GM12878 (cell line): Measurements from ENCODE around the gene ANXA4. TPM values are rescaled to one million over a fixed set of nuclear protein-coding genes. Genes with fewer than 3 reads are reported as not detected.
A peak's percentile ranks its signal among the peaks of the same experiment; 100 is the strongest.
"Not testable (repeated sequence)": the region's sequence is repeated elsewhere in the genome, so short reads cannot be mapped to it uniquely, and the experiment has no call there.

Experiments used
- ATAC-seq: fragments of 200-7000 bp; cut with Tn5 transposase; 3 replicates; pipeline ENCODE4 v1.9.1; 2020; ENCODE audit warnings: mild to moderate bottlenecking, moderate library complexity
- BruUV-seq: library from RNA; stranded (reverse); fragments of 400-500 nt; replicated peaks from 2 replicates; lab custom pipeline; 2021; lab: Mats Ljungman, UMichigan
- CTCF ChIA-PET: fragments of 300-600 bp; sonication (Branson Sonifier 250); formaldehyde crosslinking; extraction: SDS; loops from one replicate; lab custom pipeline; 2021; ENCODE audit warnings: inconsistent platforms; lab: Yijun Ruan, JAX
- POLR2A ChIA-PET: fragments of 350-600 bp; formaldehyde crosslinking; extraction: SDS; loops from one replicate; lab custom pipeline; 2021; ENCODE audit warnings: inconsistent platforms; lab: Charles Lee
- RAD21 ChIA-PET: fragments of 300-600 bp; sonication (Branson Sonifier 250); formaldehyde crosslinking; loops from one replicate; lab custom pipeline; 2023; ENCODE audit warnings: antibody characterized with exemption; ENCODE audit not compliant: unreplicated experiment; lab: Charles Lee
- SMC1A ChIA-PET: fragments of 300-600 bp; sonication (Branson Sonifier 250); formaldehyde crosslinking; loops from one replicate; lab custom pipeline; 2023; ENCODE audit not compliant: unreplicated experiment, uncharacterized antibody; lab: Charles Lee
- DNase-seq: peaks from one replicate; pipeline ENCODE4 v3.0.0-alpha.2; 2011; ENCODE audit warnings: low read depth, low spot score
- FAIRE-seq: peaks from 3 replicates; lab custom pipeline; 2011; peaks lifted over from hg19 to GRCh38; lab: Jason Lieb, UNC
- H2AFZ ChIP-seq: 2 replicates; pipeline ENCODE4 v1.6.0; 2011; ENCODE audit warnings: low read depth, low read length, control low read depth; ENCODE audit not compliant: control insufficient read depth
- H3K27ac ChIP-seq: 2 replicates; pipeline ENCODE4 v1.5.1; 2011; ENCODE audit warnings: control low read depth; ENCODE audit not compliant: control insufficient read depth, insufficient read depth
- H3K27me3 ChIP-seq, 2 experiments: replicated peaks in 1 of 2; 2 replicates each; pipeline versions ENCODE4 v1.6.0 to v1.6.1; 2011; ENCODE audit warnings: low read length in 1 of 2; ENCODE audit not compliant: control insufficient read depth in 2 of 2, insufficient read depth in 2 of 2
- H3K36me3 ChIP-seq, 2 experiments: 2 replicates each; pipeline ENCODE4 v1.5.1; 2011; ENCODE audit warnings: low read length in 1 of 2; ENCODE audit not compliant: control insufficient read depth in 2 of 2, insufficient read depth in 2 of 2
- H3K4me1 ChIP-seq: 2 replicates; pipeline ENCODE4 v1.6.1; 2011; ENCODE audit warnings: mild to moderate bottlenecking, low read length, moderate library complexity, mixed read lengths; ENCODE audit not compliant: control insufficient read depth, insufficient read depth
- H3K4me2 ChIP-seq: 2 replicates; pipeline ENCODE4 v1.6.0; 2011; ENCODE audit warnings: control low read depth; ENCODE audit not compliant: control insufficient read depth, insufficient read depth
- H3K4me3 ChIP-seq: fragments of 200-600 bp; sonication (generic); 2 replicates; pipeline ENCODE4 v1.5.1; 2016
- H3K79me2 ChIP-seq: 2 replicates; pipeline ENCODE4 v1.6.0; 2011; ENCODE audit warnings: low read length; ENCODE audit not compliant: control insufficient read depth, insufficient read depth
- H3K9ac ChIP-seq: 2 replicates; pipeline ENCODE4 v1.8.0; 2011; ENCODE audit warnings: low read length, control low read depth, mixed read lengths; ENCODE audit not compliant: control insufficient read depth, insufficient read depth
- H3K9me3 ChIP-seq: replicated peaks from 3 replicates; pipeline ENCODE4 v1.5.1; 2011; ENCODE audit warnings: mild to moderate bottlenecking, low read length; ENCODE audit not compliant: control insufficient read depth, insufficient read depth
- H4K20me1 ChIP-seq: 2 replicates; pipeline ENCODE4 v1.6.0; 2011; ENCODE audit not compliant: control insufficient read depth, insufficient read depth
- BACH1 ChIP-seq: fragments of 450-650 bp; IDR thresholded peaks from 2 replicates; pipeline ENCODE4 v1.6.1; 2017; ENCODE audit warnings: mild to moderate bottlenecking, borderline replicate concordance
- CREB1 ChIP-seq: IDR thresholded peaks from 2 replicates; pipeline ENCODE4 v1.6.1; 2012; ENCODE audit warnings: low read depth, mild to moderate bottlenecking, inconsistent platforms
- TCF7 ChIP-seq: IDR thresholded peaks from 2 replicates; pipeline ENCODE4 v1.6.1; 2014; ENCODE audit warnings: antibody characterized with exemption, borderline replicate concordance
- ZNF384 ChIP-seq: IDR thresholded peaks from 2 replicates; pipeline ENCODE4 v1.6.1; 2012; ENCODE audit warnings: low read depth, mild to moderate bottlenecking, low read length, improper control_type of control experiment, borderline replicate concordance
- WGBS: methylation state at CpG from one replicate; pipeline ENCODE4 v1.1.6; 2016; ENCODE audit warnings: low lambda C conversion rate; ENCODE audit not compliant: insufficient replicate concordance, insufficient coverage; ENCODE audit errors: missing lambda C conversion rate; 5-methylcytosine and 5-hydroxymethylcytosine counted together
- in situ Hi-C: fragments of 300-500 bp; cut with MboI; formaldehyde crosslinking; loops from 9 replicates; pipeline ENCODE4 v1.14.3; 2018; ENCODE audit warnings: mixed read lengths
- intact Hi-C: fragments of 100-400 bp; cut with micrococcal nuclease; formaldehyde crosslinking; loops from one replicate; pipeline ENCODE4 v1.14.2; 2022; ENCODE audit not compliant: unreplicated experiment
- polyA plus RNA-seq, 11 experiments: library from polyadenylated mRNA; depleted of rRNA in 4 of 11; unstranded in 6 of 11; stranded (reverse) in 5 of 11; fragments of >200 nt; fragmentation: Nextera tagmentation in 4 of 11; fragmentation: Illumina TruSeq in 1 of 11; extraction: Ambion mirVana in 4 of 11; extraction: Trizol in 1 of 11; gene quantifications; 1 replicate in 1 of 11; 2 replicates in 10 of 11; pipeline versions ENCODE4 v1.2.1 to v1.2.3, GENCODE V29; 2011 to 2016; ENCODE audit warnings: inconsistent platforms in 2 of 11, missing spikeins in 2 of 11, low read depth in 1 of 11
- total RNA-seq, 4 experiments: library from RNA; depleted of rRNA in 3 of 4; stranded (reverse); fragments of >200 nt in 3 of 4; fragmentation: Illumina TruSeq in 1 of 4; extraction: Trizol in 1 of 4; gene quantifications; 2 replicates each; pipeline versions ENCODE4 v1.2.1 to v1.2.3, GENCODE V29; 2013 to 2021
- TF ChIP-seq, protein P1 (sequence below): IDR thresholded peaks from 2 replicates; pipeline ENCODE4 v1.6.1; 2012; ENCODE audit warnings: low read length, inconsistent platforms

ANXA4 gene
- total and polyA plus RNA-seq, 10 of the 15 experiments (the other 5 are each of a cell fraction or from before 2014, with no cell fraction given): 16.3 to 97.2 (median 71.0) TPM

DNA sequence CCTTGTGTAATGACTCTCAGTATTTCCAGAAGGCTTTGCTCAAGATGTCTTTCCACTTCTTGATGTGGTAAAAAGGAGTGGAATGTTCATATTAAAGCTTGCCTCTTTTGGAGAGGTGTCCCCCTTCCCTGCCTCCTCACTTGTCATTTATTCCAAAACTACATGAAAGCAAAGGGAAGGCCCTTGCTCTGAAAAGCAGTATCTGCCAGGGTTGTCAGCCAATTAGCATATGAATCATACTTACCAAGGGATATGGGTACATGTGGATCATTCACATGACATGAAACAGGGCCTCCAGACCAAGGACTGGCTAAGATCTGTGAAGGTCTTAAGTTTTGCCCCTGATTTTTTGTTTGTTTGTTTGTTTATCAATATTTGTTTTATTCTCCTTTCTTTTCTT, 31.3 kb downstream of the ANXA4 start:
- no peak for ATAC-seq
- Histone ChIP-seq H3K9ac (no peak overlapping the region), H3K4me2 (no peak overlapping the region), H4K20me1 (no peaks in the 10 kb centered on the region), H3K27me3 (no peaks in the 10 kb centered on the region), H3K79me2 (peaks cover 2% of the 10 kb centered on the region), H3K4me3 (no peak overlapping the region), H3K4me1 (peaks cover 45% of the 10 kb centered on the region), H3K9me3 (peaks cover 3% of the 10 kb centered on the region), H3K36me3 (no peaks in the 10 kb centered on the region), H3K27ac (no peak overlapping the region), H2AFZ (no peak overlapping the region)
- ChIA-PET RAD21 (interaction anchor here (0.6 to 4.1 kb wide), 11 partner anchors 10 to 49 kb away, joined by 3 to 24 read pairs (median 4); partner anchors contain the start of gene ANXA4), POLR2A (interaction anchor here (1.0 to 1.8 kb wide), 4 partner anchors 8 to 42 kb away, joined by 3 to 6 read pairs (median 4); no protein-coding TSS in a partner anchor), CTCF (interaction anchor here (0.9 to 4.1 kb wide), 5 partner anchors 16 to 49 kb away, joined by 3 to 25 read pairs (median 6); no protein-coding TSS in a partner anchor), SMC1A (interaction anchor here (0.6 to 7.2 kb wide), 10 partner anchors 9 to 219 kb away, joined by 3 to 94 read pairs (median 8); no protein-coding TSS in a partner anchor)
- DNase-seq: no peak
- TF ChIP-seq BACH1 (no peak), TCF7 (no peak), ZNF384 (no peak), CREB1 (no peak)
- FAIRE-seq: no peak
- no TSS peak for BruUV-seq
- in situ Hi-C loops: no loop called here
- intact Hi-C loops: no loop called here

DNA sequence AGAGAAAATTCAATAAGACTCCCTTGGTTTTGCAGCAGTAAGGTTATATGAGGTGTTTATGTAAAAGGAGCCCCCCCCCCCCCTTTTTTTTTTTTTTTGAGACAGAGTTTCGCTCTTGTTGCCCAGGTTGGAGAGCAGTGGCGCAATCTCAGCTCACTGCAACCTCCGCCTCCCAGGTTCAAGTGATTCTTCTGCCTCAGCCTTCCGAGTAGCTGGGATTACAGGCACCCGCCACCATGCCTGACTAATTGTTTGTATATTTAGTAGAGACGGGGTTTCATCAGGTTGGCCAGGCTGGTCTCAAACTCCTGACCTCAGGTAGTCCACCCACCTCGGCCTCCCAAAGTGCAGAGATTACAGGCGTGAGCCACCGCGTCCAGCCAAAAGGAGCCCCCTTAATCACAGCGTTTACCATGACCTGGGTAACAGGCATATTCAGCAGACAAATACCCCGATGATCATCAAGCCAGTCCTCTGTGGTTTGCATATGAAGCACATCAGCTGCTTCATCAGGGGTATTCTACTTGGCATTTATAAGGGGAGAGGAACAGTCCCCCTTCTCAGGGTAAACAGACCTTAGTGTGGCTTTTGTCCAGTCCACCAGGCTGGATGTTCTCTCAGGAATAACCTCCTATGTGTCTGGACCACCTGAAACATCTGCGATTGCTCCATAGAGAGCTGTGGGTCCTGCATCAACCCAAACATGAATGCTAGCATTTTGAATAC, 32.5 kb downstream of the ANXA4 start:
- Histone ChIP-seq H3K4me1 (peaks cover 41% of the 10 kb centered on the region), H3K4me2 (peak overlapping the region; percentile 79), H3K4me3 (0 out of 2 replicates have a peak overlapping the region, but pooled peaks have one; percentile 44), H3K27ac (peak overlapping the region; percentile 66)
- TF ChIP-seq, protein P1, sequence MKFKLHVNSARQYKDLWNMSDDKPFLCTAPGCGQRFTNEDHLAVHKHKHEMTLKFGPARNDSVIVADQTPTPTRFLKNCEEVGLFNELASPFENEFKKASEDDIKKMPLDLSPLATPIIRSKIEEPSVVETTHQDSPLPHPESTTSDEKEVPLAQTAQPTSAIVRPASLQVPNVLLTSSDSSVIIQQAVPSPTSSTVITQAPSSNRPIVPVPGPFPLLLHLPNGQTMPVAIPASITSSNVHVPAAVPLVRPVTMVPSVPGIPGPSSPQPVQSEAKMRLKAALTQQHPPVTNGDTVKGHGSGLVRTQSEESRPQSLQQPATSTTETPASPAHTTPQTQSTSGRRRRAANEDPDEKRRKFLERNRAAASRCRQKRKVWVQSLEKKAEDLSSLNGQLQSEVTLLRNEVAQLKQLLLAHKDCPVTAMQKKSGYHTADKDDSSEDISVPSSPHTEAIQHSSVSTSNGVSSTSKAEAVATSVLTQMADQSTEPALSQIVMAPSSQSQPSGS: 0 out of 2 replicates have a peak, but pooled peaks have one; percentile 4
- SMC1A ChIA-PET: interaction anchor here (0.8 to 7.2 kb wide), 16 partner anchors 8 to 192 kb away, joined by 3 to 94 read pairs (median 8); no protein-coding TSS in a partner anchor
- H3K27me3 ChIP-seq, DNase-seq, H2AFZ ChIP-seq, ATAC-seq, BruUV-seq, FAIRE-seq, intact Hi-C loops, H3K9me3 ChIP-seq, H3K36me3 ChIP-seq, in situ Hi-C loops, H4K20me1 ChIP-seq, H3K9ac ChIP-seq, H3K79me2 ChIP-seq: not testable (repeated sequence)
- RAD21 ChIA-PET: interaction anchor here (0.8 to 4.4 kb wide), 17 partner anchors 8 to 56 kb away, joined by 3 to 33 read pairs (median 9); partner anchors contain the start of gene ANXA4
- 79% methylated on average over 12 of the region's 13 CpGs for WGBS
- POLR2A ChIA-PET: interaction anchor here (1.1 to 4.2 kb wide), 8 partner anchors 10 to 25 kb away, joined by 3 to 29 read pairs (median 6); no protein-coding TSS in a partner anchor
- CTCF ChIA-PET: interaction anchor here (1.1 to 4.1 kb wide), 11 partner anchors 8 to 50 kb away, joined by 3 to 25 read pairs (median 6); no protein-coding TSS in a partner anchor
